ENCODE data around the gene MAPK8IP3.
"Not testable (repeated sequence)": the region's sequence is repeated elsewhere in the genome, so short reads cannot be mapped to it uniquely, and the experiment has no call there.

MAPK8IP3 gene

GRCh38 chr16:1787322-1788094 lies 81.5 kb downstream of the MAPK8IP3 start:
- no peak for DNase-seq (ENCODE audit: low spot score)

GRCh38 chr16:1788095-1788707 lies 82.2 kb downstream of the MAPK8IP3 start:
- no peak for DNase-seq (ENCODE audit: low spot score)

- DNase-seq (ENCODE audit: low spot score): no peak
Observed at GRCh38 chr16:1788708-1789100, 82.7 kb downstream of the MAPK8IP3 start.

GRCh38 chr16:1789643-1790045 lies 83.6 kb downstream of the MAPK8IP3 start:
- no peak for DNase-seq (ENCODE audit: low spot score)

- no peak for DNase-seq (ENCODE audit: low spot score)
Observed at GRCh38 chr16:1790261-1790610, 84.2 kb downstream of the MAPK8IP3 start.

- no peak for DNase-seq (ENCODE audit: low spot score)
Observed at GRCh38 chr16:1790611-1791255, 84.7 kb downstream of the MAPK8IP3 start.

GRCh38 chr16:1791256-1791942 lies 85.4 kb downstream of the MAPK8IP3 start:
- no peak for DNase-seq (ENCODE audit: low spot score)

- DNase-seq (ENCODE audit: low spot score): no peak
Observed at GRCh38 chr16:1791943-1792812, 86.2 kb downstream of the MAPK8IP3 start.

- no peak for DNase-seq (ENCODE audit: low spot score)
Observed at GRCh38 chr16:1792836-1793577, 87.0 kb downstream of the MAPK8IP3 start.

- no peak for DNase-seq (ENCODE audit: low spot score)
Observed at GRCh38 chr16:1793578-1794220, 87.7 kb downstream of the MAPK8IP3 start, which contains the start of gene IGFALS. IGFALS (minus strand) TSS chr16:1793705; CDS start chr16:1793652, 53 bp downstream.

GRCh38 chr16:1794221-1794871 lies 88.4 kb downstream of the MAPK8IP3 start:
- no peak for DNase-seq (ENCODE audit: low spot score)

- DNase-seq (ENCODE audit: low spot score): no peak
Observed at GRCh38 chr16:1794908-1795666, 89.1 kb downstream of the MAPK8IP3 start.

- not testable (repeated sequence) for DNase-seq (ENCODE audit: low spot score)
Observed at GRCh38 chr16:1799263-1799662, 93.3 kb downstream of the MAPK8IP3 start.

- no peak for DNase-seq (ENCODE audit: low spot score)
Observed at GRCh38 chr16:1800701-1801100, 94.7 kb downstream of the MAPK8IP3 start.

GRCh38 chr16:1807626-1808025 lies 101.6 kb downstream of the MAPK8IP3 start:
- DNase-seq (ENCODE audit: low spot score): no peak

- no peak for DNase-seq (ENCODE audit: low spot score)
Observed at GRCh38 chr16:1808691-1809090, 102.7 kb downstream of the MAPK8IP3 start.

- no peak for DNase-seq (ENCODE audit: low spot score)
Observed at GRCh38 chr16:1809281-1809801, 103.3 kb downstream of the MAPK8IP3 start.

- DNase-seq (ENCODE audit: low spot score): no peak
Observed at GRCh38 chr16:1810106-1810505, 104.1 kb downstream of the MAPK8IP3 start.

- DNase-seq (ENCODE audit: low spot score): no peak
Observed at GRCh38 chr16:1810536-1810935, 104.5 kb downstream of the MAPK8IP3 start.

All from LoVo (cell line).